ENCODE data around the gene HSPB2. TPM values are rescaled to one million over a fixed set of nuclear protein-coding genes. Genes with fewer than 3 reads are reported as not detected.

HSPB2 gene
- total and polyA plus RNA-seq, 10 of the 15 experiments (the other 5 are each of a cell fraction or from before 2014, with no cell fraction given) = not detected

GRCh38 chr11:111954154-111954553, 41.6 kb downstream of the HSPB2 start:
- DNase-seq (ENCODE audit: low read depth, low spot score) (no peak), ATAC-seq (no peak), FAIRE-seq (no peak)
- intact Hi-C loops (cut with micrococcal nuclease; ENCODE audit: unreplicated experiment) (no loop called here), in situ Hi-C loops (cut with MboI) (no loop called here)
- no TSS peak for BruUV-seq (replicated peaks)
- Histone ChIP-seq H3K79me2 (ENCODE audit: control insufficient read depth, insufficient read depth, low read length) (no peaks in the 10 kb centered on the region), H3K27ac (ENCODE audit: control insufficient read depth, insufficient read depth) (no peak overlapping the region), H2AFZ (ENCODE audit: control insufficient read depth, low read depth, low read length) (no peak overlapping the region), H3K9ac (ENCODE audit: control insufficient read depth, insufficient read depth, low read length) (no peak overlapping the region), H3K36me3 (ENCODE audit: control insufficient read depth in 2 of 2, insufficient read depth in 2 of 2, low read length in 1 of 2) (no peaks in the 10 kb centered on the region), H3K4me1 (ENCODE audit: control insufficient read depth, insufficient read depth, low read length) (no peaks in the 10 kb centered on the region), H3K27me3 (replicated peaks in 1 of 2; ENCODE audit: control insufficient read depth in 2 of 2, insufficient read depth in 2 of 2, low read length in 1 of 2) (no peaks in the 10 kb centered on the region), H3K4me2 (ENCODE audit: control insufficient read depth, insufficient read depth) (no peak overlapping the region), H4K20me1 (ENCODE audit: control insufficient read depth, insufficient read depth) (no peaks in the 10 kb centered on the region), H3K9me3 (replicated peaks; ENCODE audit: control insufficient read depth, insufficient read depth, low read length) (peaks cover 2% of the 10 kb centered on the region; the same call in 1 of the 3 replicates), H3K4me3 (no peak overlapping the region)
- ChIA-PET RAD21 (ENCODE audit: unreplicated experiment) (interaction anchor here (1.5 kb wide), 1 partner anchor 22 kb away, joined by 3 read pairs; no protein-coding TSS in a partner anchor), SMC1A (ENCODE audit: uncharacterized antibody, unreplicated experiment) (no interaction called here), CTCF (interaction anchor here (1.0 to 1.2 kb wide), 2 partner anchors 19 to 326 kb away, joined by 3 to 4 read pairs; no protein-coding TSS in a partner anchor), POLR2A (no interaction called here)
- 67% methylated on average over 4 of the region's 4 CpGs for WGBS (ENCODE audit: insufficient coverage, insufficient replicate concordance, low lambda C conversion rate, missing lambda C conversion rate)
- no peak for TF ChIP-seq ZBTB11 (CRISPR knock-in tag; IDR thresholded peaks at IDR 0.05)
- no peak for TF ChIP-seq MXI1 (IDR thresholded peaks at IDR 0.05; ENCODE audit: low read depth, low read length)
- no peak for TF ChIP-seq PKNOX1 (IDR thresholded peaks at IDR 0.05)
- no peak for TF ChIP-seq ZSCAN29 (IDR thresholded peaks at IDR 0.05)
- TF ChIP-seq NBN (IDR thresholded peaks at IDR 0.05) = no peak
- TF ChIP-seq EZH2 (IDR thresholded peaks at IDR 0.05; ENCODE audit: borderline replicate concordance, control insufficient read depth, low read depth, low read length) = no peak
- no peak for TF ChIP-seq CUX1 (IDR thresholded peaks at IDR 0.05; ENCODE audit: insufficient replicate concordance, low read depth, low read length)
- no peak for TF ChIP-seq RELA (IDR thresholded peaks at IDR 0.05; ENCODE audit: borderline replicate concordance, partially characterized antibody)
- TF ChIP-seq MEF2B (IDR thresholded peaks at IDR 0.05; ENCODE audit: partially characterized antibody, poor library complexity, severe bottlenecking) = no peak
- TF ChIP-seq RCOR1 (conservative IDR thresholded peaks at IDR 0.05; ENCODE audit: low read depth, low read length) = no peak
- TF ChIP-seq BHLHE40 (IDR thresholded peaks at IDR 0.05; ENCODE audit: borderline replicate concordance in 1 of 2, low read depth in 2 of 2, low read length in 1 of 2) = no peak
- no peak for TF ChIP-seq RFX5 (IDR thresholded peaks at IDR 0.05; ENCODE audit: low read depth, low read length)
